Body of pancreas (tissue), 4 donors: ENCODE measurements around the gene CPEB4.

Source experiments
- CTCF ChIP-seq, 7 experiments: fragments of 450-650 bp in 4 of 7; fragments of 200-600 bp in 3 of 7; sonication (generic) in 3 of 7; IDR thresholded peaks; one replicate each; pipeline ENCODE4 v1.5.1; 2016 to 2019; ENCODE audit warnings: antibody characterized with exemption in 7 of 7
- POLR2A ChIP-seq, 3 donors: fragments of 450-650 bp; IDR thresholded peaks; one replicate each; pipeline ENCODE4 v1.6.1; 2016; ENCODE audit warnings: antibody characterized with exemption in 3 of 3, mild to moderate bottlenecking in 2 of 3

- TF ChIP-seq POLR2A (IDR thresholded peaks at IDR 0.05): no peak
- TF ChIP-seq CTCF (IDR thresholded peaks at IDR 0.05): no peak
Observed at GRCh38 chr5:173920024-173920753, 32.0 kb downstream of the CPEB4 start.
